ENCODE results near the gene DNAH10. TPM values are rescaled to one million over a fixed set of nuclear protein-coding genes. Genes with fewer than 3 reads are reported as not detected.

The DNAH10 gene
- total RNA-seq, 1 donor from 2014 or later, result 0.66 TPM

GRCh38 chr12:123822804-123823203, 60.7 kb downstream of the DNAH10 start:
- Mint-ChIP-seq H3K4me1 (ENCODE audit: low read depth, unreplicated experiment) (no peaks in the 10 kb centered on the region), H3K27ac (ENCODE audit: unreplicated experiment) (no peak overlapping the region), H3K9me3 (ENCODE audit: unreplicated experiment) (peaks cover 3% of the 10 kb centered on the region), H3K36me3 (ENCODE audit: unreplicated experiment) (peaks cover 14% of the 10 kb centered on the region), H3K4me3 (ENCODE audit: unreplicated experiment) (no peak overlapping the region), H3K27me3 (ENCODE audit: unreplicated experiment) (peaks cover 4% of the 10 kb centered on the region)
- TF ChIP-seq CTCF (IDR thresholded peaks at IDR 0.05; ENCODE audit: partially characterized antibody, unreplicated experiment), result no peak
- DNase-seq, result no peak

GRCh38 chr12:123828120-123828519, 66.0 kb downstream of the DNAH10 start:
- Mint-ChIP-seq H3K27ac (ENCODE audit: unreplicated experiment) (no peak overlapping the region), H3K4me1 (ENCODE audit: low read depth, unreplicated experiment) (no peaks in the 10 kb centered on the region), H3K4me3 (ENCODE audit: unreplicated experiment) (no peak overlapping the region), H3K36me3 (ENCODE audit: unreplicated experiment) (peaks cover 25% of the 10 kb centered on the region), H3K9me3 (ENCODE audit: unreplicated experiment) (peaks cover 6% of the 10 kb centered on the region), H3K27me3 (ENCODE audit: unreplicated experiment) (peaks cover 4% of the 10 kb centered on the region)
- DNase-seq, result no peak
- TF ChIP-seq CTCF (IDR thresholded peaks at IDR 0.05; ENCODE audit: partially characterized antibody, unreplicated experiment), result no peak

- Mint-ChIP-seq H3K4me1 (ENCODE audit: low read depth, unreplicated experiment) (no peaks in the 10 kb centered on the region), H3K27ac (ENCODE audit: unreplicated experiment) (no peak overlapping the region), H3K9me3 (ENCODE audit: unreplicated experiment) (peaks cover 6% of the 10 kb centered on the region), H3K4me3 (ENCODE audit: unreplicated experiment) (no peak overlapping the region), H3K27me3 (ENCODE audit: unreplicated experiment) (peaks cover 4% of the 10 kb centered on the region), H3K36me3 (ENCODE audit: unreplicated experiment) (peaks cover 23% of the 10 kb centered on the region)
- TF ChIP-seq CTCF (IDR thresholded peaks at IDR 0.05; ENCODE audit: partially characterized antibody, unreplicated experiment), result no peak
- no peak for DNase-seq
Measured at GRCh38 chr12:123828854-123829547, 66.9 kb downstream of the DNAH10 start.

GRCh38 chr12:123829561-123829960, 67.5 kb downstream of the DNAH10 start:
- TF ChIP-seq CTCF (IDR thresholded peaks at IDR 0.05; ENCODE audit: partially characterized antibody, unreplicated experiment), result no peak
- Mint-ChIP-seq H3K27me3 (ENCODE audit: unreplicated experiment) (peaks cover 2% of the 10 kb centered on the region), H3K4me1 (ENCODE audit: low read depth, unreplicated experiment) (no peaks in the 10 kb centered on the region), H3K27ac (ENCODE audit: unreplicated experiment) (no peak overlapping the region), H3K4me3 (ENCODE audit: unreplicated experiment) (no peak overlapping the region), H3K9me3 (ENCODE audit: unreplicated experiment) (peaks cover 6% of the 10 kb centered on the region), H3K36me3 (ENCODE audit: unreplicated experiment) (peaks cover 21% of the 10 kb centered on the region)
- DNase-seq, result no peak

GRCh38 chr12:123830675-123831074, 68.6 kb downstream of the DNAH10 start:
- TF ChIP-seq CTCF (IDR thresholded peaks at IDR 0.05; ENCODE audit: partially characterized antibody, unreplicated experiment), result no peak
- H3K9me3 Mint-ChIP-seq (ENCODE audit: unreplicated experiment), result peaks cover 6% of the 10 kb centered on the region
- peaks cover 24% of the 10 kb centered on the region for H3K36me3 Mint-ChIP-seq (ENCODE audit: unreplicated experiment)

More at GRCh38 chr12:123830675-123831074, 68.6 kb downstream of the DNAH10 start:
- Mint-ChIP-seq H3K4me1 (ENCODE audit: low read depth, unreplicated experiment) (no peaks in the 10 kb centered on the region), H3K4me3 (ENCODE audit: unreplicated experiment) (no peak overlapping the region), H3K27ac (ENCODE audit: unreplicated experiment) (no peak overlapping the region), H3K27me3 (ENCODE audit: unreplicated experiment) (no peaks in the 10 kb centered on the region)
- DNase-seq, result no peak
